HL-60 (cell line): Measurements from ENCODE around the gene CKAP5.

Experiments used
- DNase-seq, 2 experiments: peaks; one replicate each; pipeline ENCODE4 v3.0.0-alpha.2; 2010 to 2020; ENCODE audit warnings: low read depth in 1 of 2, low spot score in 1 of 2
- H3K27ac ChIP-seq: fragments of 250-450 bp; sonication (Bioruptor Pico); replicated peaks from 2 replicates; pipeline ENCODE4 v1.5.1; 2020; ENCODE audit warnings: mild to moderate bottlenecking, moderate library complexity
- H3K27me3 ChIP-seq: fragments of 250-450 bp; sonication (Bioruptor Pico); 2 replicates; pipeline ENCODE4 v1.5.1; 2021; ENCODE audit warnings: mild to moderate bottlenecking, moderate library complexity; ENCODE audit not compliant: insufficient read depth, poor library complexity, severe bottlenecking
- H3K4me3 ChIP-seq: replicated peaks from 2 replicates; pipeline ENCODE4 v1.5.1; 2011; ENCODE audit warnings: mild to moderate bottlenecking, control low read depth, low read length; ENCODE audit not compliant: insufficient read depth
- GABPA ChIP-seq: IDR thresholded peaks from 2 replicates; pipeline ENCODE4 v1.6.1; 2012; ENCODE audit warnings: low read depth
- POLR2AphosphoS5 ChIP-seq: IDR thresholded peaks from 2 replicates; pipeline ENCODE4 v1.6.1; 2012; ENCODE audit warnings: low read depth
- SPI1 ChIP-seq: IDR thresholded peaks from 2 replicates; pipeline ENCODE4 v1.6.1; 2012; ENCODE audit warnings: low read depth, mild to moderate bottlenecking, borderline replicate concordance
- TF ChIP-seq, protein P1 (sequence below): IDR thresholded peaks from 2 replicates; pipeline ENCODE4 v1.6.1; 2012; ENCODE audit warnings: low read depth; ENCODE audit not compliant: insufficient replicate concordance
- TF ChIP-seq, protein P2 (sequence below): IDR thresholded peaks from one replicate; pipeline ENCODE4 v1.5.1; 2011; ENCODE audit warnings: low read length, control low read depth, inconsistent platforms; ENCODE audit not compliant: insufficient read depth

The CKAP5 gene

DNA sequence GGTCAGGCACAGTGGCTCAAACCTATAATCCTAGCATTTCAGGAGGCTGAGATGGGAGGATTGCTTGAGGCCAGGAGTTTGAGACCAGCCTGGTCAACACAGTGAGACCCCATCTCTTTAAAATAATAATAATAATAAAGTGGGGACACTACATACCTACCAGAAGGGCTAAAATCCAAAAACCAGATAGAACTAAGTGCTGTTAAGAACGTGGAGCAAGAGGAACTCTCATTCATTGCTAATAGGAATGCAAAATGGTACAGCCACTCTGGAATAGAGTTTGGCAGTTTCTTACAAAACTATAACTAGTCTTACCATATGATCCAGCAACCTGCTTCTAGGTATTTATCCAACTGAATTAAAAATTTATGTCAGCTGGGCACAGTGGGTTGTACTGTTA lies 9.6 kb downstream of the CKAP5 start:
- TF ChIP-seq SPI1 = no peak
- TF ChIP-seq, protein P1, sequence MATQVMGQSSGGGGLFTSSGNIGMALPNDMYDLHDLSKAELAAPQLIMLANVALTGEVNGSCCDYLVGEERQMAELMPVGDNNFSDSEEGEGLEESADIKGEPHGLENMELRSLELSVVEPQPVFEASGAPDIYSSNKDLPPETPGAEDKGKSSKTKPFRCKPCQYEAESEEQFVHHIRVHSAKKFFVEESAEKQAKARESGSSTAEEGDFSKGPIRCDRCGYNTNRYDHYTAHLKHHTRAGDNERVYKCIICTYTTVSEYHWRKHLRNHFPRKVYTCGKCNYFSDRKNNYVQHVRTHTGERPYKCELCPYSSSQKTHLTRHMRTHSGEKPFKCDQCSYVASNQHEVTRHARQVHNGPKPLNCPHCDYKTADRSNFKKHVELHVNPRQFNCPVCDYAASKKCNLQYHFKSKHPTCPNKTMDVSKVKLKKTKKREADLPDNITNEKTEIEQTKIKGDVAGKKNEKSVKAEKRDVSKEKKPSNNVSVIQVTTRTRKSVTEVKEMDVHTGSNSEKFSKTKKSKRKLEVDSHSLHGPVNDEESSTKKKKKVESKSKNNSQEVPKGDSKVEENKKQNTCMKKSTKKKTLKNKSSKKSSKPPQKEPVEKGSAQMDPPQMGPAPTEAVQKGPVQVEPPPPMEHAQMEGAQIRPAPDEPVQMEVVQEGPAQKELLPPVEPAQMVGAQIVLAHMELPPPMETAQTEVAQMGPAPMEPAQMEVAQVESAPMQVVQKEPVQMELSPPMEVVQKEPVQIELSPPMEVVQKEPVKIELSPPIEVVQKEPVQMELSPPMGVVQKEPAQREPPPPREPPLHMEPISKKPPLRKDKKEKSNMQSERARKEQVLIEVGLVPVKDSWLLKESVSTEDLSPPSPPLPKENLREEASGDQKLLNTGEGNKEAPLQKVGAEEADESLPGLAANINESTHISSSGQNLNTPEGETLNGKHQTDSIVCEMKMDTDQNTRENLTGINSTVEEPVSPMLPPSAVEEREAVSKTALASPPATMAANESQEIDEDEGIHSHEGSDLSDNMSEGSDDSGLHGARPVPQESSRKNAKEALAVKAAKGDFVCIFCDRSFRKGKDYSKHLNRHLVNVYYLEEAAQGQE = no peak
- TF ChIP-seq, protein P2, sequence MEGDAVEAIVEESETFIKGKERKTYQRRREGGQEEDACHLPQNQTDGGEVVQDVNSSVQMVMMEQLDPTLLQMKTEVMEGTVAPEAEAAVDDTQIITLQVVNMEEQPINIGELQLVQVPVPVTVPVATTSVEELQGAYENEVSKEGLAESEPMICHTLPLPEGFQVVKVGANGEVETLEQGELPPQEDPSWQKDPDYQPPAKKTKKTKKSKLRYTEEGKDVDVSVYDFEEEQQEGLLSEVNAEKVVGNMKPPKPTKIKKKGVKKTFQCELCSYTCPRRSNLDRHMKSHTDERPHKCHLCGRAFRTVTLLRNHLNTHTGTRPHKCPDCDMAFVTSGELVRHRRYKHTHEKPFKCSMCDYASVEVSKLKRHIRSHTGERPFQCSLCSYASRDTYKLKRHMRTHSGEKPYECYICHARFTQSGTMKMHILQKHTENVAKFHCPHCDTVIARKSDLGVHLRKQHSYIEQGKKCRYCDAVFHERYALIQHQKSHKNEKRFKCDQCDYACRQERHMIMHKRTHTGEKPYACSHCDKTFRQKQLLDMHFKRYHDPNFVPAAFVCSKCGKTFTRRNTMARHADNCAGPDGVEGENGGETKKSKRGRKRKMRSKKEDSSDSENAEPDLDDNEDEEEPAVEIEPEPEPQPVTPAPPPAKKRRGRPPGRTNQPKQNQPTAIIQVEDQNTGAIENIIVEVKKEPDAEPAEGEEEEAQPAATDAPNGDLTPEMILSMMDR = no peak
- TF ChIP-seq POLR2AphosphoS5 = no peak
- no peak for TF ChIP-seq GABPA
- no peak overlapping the region for H3K27ac ChIP-seq
- H3K4me3 ChIP-seq = no peak overlapping the region
- DNase-seq = no peak
- no peaks in the 10 kb centered on the region for H3K27me3 ChIP-seq

DNA sequence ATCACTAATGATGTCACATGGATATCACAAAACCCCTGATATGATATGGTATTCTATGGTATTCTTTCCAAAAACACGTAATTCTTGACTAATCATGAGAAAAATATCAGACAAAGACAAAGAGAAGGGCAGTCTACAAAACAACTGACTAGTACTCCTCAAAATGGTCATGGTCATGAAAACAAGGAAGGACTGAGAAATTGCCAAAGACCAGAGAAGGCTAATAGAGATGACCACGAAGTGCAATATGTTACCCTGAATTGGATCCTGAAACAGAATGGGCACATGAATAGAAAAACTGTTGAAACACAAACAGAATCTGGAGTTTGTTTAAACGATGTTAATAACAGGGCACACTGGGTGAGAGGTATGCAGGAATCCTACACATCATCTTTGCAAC lies 10.2 kb downstream of the CKAP5 start:
- Histone ChIP-seq H3K4me3 (no peak overlapping the region), H3K27ac (no peak overlapping the region), H3K27me3 (no peaks in the 10 kb centered on the region)
- TF ChIP-seq, protein P2 = no peak
- TF ChIP-seq POLR2AphosphoS5 = no peak
- TF ChIP-seq SPI1 = no peak
- TF ChIP-seq, protein P1 = no peak
- TF ChIP-seq GABPA = no peak
- DNase-seq = no peak

DNA sequence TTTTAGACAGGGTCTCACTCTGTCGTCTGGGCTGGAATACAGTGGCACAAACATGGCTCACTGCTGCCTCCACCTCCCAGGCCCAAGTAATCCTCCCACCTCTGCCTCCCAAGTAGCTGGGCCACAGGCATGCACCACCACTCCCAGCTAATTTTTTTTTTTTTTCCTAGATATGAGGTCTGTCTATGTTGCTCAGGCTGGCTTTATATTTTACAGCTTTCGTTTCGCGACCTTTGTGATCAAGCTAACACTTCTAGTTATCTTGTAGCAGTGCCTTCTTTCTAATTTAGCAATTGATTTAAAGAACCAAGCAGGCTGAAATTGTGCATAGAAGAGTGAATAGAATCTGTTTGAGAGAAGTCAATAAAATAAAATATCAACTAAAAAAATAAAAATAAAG lies 11.3 kb downstream of the CKAP5 start:
- TF ChIP-seq, protein P2 = no peak
- no peak for DNase-seq
- H3K4me3 ChIP-seq = no peak overlapping the region
- H3K27me3 ChIP-seq = no peaks in the 10 kb centered on the region
- no peak overlapping the region for H3K27ac ChIP-seq

DNA sequence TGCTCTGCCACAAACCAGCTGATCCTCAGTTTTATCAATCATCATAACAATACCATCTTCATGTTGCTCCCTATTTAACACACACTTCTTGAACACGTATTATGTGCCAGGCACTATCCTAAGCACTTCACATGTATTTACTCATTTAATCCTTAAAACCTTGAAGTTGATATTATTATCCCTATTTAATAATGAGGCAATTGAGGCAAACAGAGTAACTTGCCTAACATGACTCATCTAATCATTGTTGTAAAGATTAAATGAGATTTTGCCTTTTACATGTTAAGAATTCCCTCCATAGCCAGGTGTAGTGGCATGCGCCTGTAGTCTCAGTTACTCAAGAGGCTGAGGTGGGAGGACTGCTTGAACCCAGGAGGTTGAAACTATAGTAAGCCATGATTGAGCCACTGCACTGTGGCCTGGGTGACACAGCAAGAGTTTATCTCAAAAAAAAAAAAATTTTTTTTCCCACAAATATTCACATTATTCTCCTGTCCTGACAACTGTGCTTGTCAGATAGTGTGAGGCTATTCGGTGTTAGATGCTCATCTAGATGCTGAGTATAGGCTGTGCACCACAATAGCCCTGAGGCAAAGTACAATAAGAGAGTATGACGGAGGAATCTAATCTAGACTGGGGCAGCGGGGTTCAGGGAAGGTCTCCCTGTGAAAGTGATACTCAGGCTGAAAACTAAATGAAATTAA lies 13.4 kb downstream of the CKAP5 start:
- TF ChIP-seq, protein P1 = no peak
- TF ChIP-seq POLR2AphosphoS5 (no peak), GABPA (no peak), SPI1 (no peak)
- TF ChIP-seq, protein P2 = no peak
- no peak for DNase-seq
- Histone ChIP-seq H3K27ac (no peak overlapping the region), H3K27me3 (no peaks in the 10 kb centered on the region), H3K4me3 (no peak overlapping the region)
